ENCODE measurements around the gene ZDHHC8.

- TF ChIP-seq, protein P1, sequence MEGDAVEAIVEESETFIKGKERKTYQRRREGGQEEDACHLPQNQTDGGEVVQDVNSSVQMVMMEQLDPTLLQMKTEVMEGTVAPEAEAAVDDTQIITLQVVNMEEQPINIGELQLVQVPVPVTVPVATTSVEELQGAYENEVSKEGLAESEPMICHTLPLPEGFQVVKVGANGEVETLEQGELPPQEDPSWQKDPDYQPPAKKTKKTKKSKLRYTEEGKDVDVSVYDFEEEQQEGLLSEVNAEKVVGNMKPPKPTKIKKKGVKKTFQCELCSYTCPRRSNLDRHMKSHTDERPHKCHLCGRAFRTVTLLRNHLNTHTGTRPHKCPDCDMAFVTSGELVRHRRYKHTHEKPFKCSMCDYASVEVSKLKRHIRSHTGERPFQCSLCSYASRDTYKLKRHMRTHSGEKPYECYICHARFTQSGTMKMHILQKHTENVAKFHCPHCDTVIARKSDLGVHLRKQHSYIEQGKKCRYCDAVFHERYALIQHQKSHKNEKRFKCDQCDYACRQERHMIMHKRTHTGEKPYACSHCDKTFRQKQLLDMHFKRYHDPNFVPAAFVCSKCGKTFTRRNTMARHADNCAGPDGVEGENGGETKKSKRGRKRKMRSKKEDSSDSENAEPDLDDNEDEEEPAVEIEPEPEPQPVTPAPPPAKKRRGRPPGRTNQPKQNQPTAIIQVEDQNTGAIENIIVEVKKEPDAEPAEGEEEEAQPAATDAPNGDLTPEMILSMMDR (IDR thresholded peaks at IDR 0.05): no peak
- TF ChIP-seq POLR2A (IDR thresholded peaks at IDR 0.05): no peak
These were observed 34.8 kb upstream of the ZDHHC8 start for GRCh38 chr22:20096574-20097420.

Measured in right lobe of liver (tissue), 4 donors.